GM21381 (cell line): ENCODE measurements around the gene TRIM33.
"Not testable (repeated sequence)": the region's sequence is repeated elsewhere in the genome, so short reads cannot be mapped to it uniquely, and the experiment has no call there.

Experiments
- ATAC-seq: cut with Tn5 transposase; IDR thresholded peaks from one replicate; pipeline ENCODE4 v1.9.1; 2021; ENCODE audit warnings: mild to moderate bottlenecking, moderate library complexity; ENCODE audit not compliant: unreplicated experiment

The TRIM33 gene

DNA sequence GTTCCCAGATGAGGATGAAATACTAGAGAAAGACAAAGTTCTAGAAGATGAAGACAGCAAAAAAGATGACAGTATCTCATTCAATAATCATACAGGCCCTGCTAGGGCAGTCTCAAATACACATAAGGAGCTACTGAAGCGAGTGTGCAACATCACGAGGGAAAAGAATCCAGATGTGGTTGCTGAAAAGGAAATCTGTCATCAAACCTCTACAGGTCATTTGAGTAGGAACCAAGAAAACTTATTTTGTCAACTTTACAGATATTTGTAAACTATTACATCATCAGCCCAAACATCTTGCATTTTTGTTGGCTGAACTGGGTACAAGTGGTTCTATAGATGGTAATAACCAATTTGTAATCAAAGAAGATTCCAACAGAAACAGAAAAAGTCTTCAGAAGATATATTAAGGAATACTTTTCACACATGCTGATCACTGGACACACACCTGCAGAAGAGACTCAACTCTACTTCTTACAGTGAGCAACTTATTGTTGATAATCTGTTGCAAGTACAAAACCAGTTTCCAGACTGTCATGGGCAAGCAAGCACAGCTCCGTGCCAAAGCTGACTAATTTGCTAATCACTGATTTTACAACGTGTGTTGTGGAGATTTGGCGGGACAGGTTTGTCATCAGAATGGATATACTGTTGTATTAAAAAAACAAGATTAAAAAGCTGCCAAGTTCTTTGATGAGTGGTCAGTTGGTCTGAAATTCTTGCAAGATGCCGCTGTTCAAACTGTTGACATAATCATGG, 42.1 kb downstream of the TRIM33 start:
- ATAC-seq, result no peak

DNA sequence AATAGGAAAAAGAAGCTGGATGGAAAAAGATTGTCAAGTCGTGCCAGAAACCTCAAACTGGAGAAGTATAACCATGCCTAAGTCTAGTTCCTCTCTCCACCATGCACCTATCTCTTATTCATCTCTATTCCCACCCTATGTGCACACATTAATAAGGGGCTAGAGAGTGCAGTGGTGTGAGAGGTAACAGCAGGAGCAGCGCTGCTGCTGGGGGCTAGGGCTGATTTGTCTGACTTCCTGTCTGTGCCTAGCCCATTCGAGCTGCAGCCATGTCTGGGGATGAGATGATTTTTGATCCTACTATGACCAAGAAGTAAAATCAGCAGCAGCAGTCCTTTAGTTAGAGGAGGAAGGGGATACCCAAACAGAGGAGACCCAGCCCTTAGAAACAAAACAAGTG, 43.0 kb downstream of the TRIM33 start:
- ATAC-seq, result no peak

DNA sequence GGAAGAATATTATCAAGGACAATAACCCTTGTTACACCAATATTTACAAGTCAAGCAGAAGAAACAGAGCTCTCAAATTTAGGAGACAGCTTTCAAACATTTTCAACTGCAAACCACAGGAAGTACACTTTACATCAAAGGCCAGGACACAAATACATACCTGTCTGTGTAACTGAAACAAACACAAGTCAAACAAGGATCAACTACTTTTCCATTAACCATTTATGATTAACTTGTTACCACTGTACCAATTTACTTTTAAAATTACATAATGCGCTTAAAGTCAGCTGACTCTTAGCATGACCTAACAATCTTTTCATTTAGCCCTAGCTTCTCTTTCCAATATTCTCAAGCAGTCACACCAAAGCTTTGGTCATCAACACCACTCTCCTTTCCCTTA, 43.5 kb downstream of the TRIM33 start:
- ATAC-seq, result peak; percentile 61

DNA sequence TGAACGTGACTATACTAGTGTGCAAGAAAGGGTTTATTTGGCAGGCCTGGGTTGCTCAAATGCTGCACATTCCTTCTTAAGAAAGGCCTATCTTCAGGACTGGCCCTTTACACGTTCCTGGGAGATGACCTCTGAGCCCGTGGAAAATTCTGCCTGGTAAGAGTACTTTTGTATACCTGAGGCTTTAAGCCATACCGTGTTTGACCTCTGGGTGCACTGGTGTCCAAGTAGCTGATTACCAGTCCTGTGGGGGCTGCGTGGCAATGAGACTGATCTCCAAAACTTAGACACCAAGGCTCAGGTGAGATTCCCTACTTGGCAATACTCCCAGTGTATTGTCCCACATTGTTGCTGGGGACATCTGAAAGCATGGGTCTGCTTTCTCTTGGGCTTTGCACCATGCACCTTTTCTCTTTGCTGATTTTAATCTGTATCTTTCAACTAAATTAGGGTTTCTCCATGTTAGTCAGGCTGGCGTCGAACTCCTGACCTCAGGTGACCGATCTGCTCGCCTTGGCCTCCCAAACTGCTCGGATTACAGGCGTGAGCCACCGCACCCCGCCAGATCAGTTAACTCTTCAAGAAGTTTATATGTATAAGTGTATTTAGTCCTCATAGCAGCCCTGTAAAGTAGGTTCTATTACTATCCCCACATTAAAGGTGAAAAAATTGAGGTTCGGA, 44.5 kb downstream of the TRIM33 start:
- no peak for ATAC-seq

- no peak for ATAC-seq
Measured at GRCh38 chr1:114462963-114463362, 48.0 kb downstream of the TRIM33 start.

DNA sequence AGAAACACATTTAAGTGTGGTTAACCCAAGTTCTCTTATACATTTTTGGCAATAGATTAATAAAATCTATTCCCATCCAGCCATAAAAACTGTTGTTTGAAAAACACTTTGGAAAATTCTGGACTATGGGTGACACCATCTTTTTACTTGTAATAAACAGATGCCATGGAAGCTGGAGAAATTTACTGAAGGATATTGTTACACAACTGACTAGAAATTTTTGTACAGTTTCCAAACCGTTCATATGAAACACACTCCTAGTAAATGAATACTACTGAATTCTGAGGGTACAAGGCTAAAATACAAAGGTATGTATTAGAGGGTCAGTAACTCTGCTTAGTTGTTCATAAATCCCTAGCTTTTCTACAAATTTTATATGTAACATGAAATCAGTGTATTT, 48.7 kb downstream of the TRIM33 start:
- ATAC-seq, result no peak

- ATAC-seq, result no peak
Measured at GRCh38 chr1:114458237-114458777, 52.7 kb downstream of the TRIM33 start.

DNA sequence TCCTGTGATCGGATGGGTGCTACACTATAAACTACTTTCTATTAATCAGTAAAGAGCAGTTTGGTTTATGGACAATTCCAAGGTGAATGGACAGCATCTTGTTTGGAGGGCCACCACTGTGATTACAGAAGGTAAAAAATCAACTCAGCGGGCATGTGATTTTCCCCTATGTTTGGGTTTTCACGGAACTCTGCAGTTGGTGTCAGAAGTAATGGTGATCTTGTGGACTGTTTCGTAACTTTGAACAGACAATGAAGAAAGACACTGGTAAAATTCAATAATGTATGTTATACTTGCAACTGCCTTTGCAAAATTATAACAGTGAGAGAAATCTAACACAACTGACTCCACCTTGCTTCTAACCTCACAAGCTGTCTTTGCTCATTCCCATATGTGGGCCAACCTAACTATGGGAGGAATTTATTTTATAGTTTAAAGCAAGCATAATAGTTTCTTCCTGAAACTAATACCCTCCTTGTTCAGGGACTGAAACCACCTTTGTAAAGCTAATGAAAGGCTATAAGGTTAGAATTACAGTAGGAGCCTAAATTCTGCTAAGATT, 53.2 kb downstream of the TRIM33 start:
- no peak for ATAC-seq

DNA sequence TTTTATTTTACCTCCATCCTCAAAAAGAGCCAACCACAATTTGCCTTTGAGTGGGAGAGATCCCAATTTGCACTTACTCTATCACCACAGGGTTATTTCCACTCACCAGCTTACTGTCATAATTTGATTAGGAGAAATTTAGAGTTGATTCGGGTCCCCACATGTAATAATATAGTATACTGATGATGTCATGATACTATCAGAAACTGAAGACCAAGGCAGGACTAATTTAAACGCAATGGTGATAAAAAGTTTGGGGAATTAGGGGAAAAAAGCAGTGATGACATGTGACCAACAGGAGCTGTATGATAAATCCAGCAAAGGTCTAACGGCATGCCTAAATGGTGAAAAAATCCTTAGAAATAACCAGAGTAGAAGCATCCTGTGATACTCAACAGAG, 54.4 kb downstream of the TRIM33 start:
- ATAC-seq, result no peak

GRCh38 chr1:114455102-114455785, 55.8 kb downstream of the TRIM33 start:
- ATAC-seq, result no peak

DNA sequence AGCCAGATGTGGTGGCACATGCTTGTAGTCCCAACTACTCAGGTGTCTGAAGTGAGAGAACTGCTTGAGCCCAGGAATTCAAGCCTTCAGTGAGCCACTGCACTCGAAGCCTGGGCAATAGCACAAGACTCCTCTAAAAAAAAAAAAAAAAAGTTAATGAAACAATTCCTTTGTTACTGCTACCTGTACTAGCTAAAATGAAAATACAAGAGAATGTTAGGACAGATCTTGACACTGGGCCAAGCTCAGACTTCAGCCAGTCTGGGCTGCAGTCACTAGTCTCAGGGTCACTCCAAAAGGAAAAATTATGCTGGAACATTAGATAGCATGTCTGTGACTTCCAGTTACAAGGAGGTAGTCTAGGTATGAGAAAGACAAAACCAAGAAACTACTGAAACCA, 56.5 kb downstream of the TRIM33 start:
- no peak for ATAC-seq

- no peak for ATAC-seq
Measured at GRCh38 chr1:114453361-114453784, 57.6 kb downstream of the TRIM33 start.

- ATAC-seq, result no peak
Measured at GRCh38 chr1:114448370-114449036, 62.5 kb downstream of the TRIM33 start.

GRCh38 chr1:114446198-114446597, 64.8 kb downstream of the TRIM33 start:
- ATAC-seq, result no peak

- ATAC-seq, result not testable (repeated sequence)
Measured at GRCh38 chr1:114443226-114443625, 67.8 kb downstream of the TRIM33 start.

GRCh38 chr1:114441332-114441731, 69.7 kb downstream of the TRIM33 start:
- no peak for ATAC-seq

GRCh38 chr1:114439369-114439768, 71.6 kb downstream of the TRIM33 start:
- no peak for ATAC-seq

- ATAC-seq, result no peak
Measured at GRCh38 chr1:114437812-114438211, 73.2 kb downstream of the TRIM33 start.

DNA sequence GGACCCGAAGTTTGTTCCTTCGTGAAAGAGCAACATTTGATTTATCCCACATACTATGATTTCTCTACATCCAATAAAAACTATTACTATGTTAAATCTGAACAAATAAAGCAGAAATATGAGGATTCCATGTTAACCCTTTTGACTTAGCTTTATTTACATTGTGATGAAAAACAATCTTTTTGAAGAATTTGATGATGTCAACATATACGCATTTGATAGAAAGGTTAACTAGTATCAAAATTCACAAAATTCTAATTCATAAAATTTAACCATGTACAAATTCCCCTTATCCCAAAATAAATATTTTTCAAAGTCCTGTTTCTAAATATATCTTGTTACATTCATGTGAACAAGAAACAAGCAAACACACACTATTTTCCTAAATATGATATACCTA, 74.2 kb downstream of the TRIM33 start:
- no peak for ATAC-seq

DNA sequence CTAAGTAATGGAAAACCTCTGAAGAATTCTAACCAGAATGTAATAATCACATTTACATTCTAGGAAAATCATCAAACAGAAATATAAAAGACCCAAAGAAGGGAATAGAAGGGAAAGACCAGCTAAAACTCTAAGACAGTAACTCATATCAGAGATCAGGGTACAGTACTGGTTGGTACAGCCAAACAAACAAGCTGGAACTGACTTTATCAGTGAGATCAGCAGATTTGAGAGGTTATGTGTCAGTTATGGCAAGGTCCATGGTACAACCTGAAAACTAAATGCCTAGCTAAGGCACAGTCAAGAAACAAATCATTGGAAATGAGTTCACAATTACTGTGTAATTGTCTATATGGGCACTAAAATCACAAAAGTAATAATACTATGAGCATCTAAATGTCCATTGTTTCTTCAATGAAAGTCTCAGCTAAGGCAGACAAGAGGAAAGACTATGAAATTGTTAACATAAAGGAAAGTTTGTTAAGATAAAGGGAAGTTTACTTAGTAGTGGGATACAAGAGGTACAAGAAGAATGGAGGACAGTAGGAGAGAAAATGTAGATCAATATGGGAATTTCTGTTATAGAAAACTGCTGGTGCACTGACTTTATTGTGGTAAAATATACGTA, 75.8 kb downstream of the TRIM33 start:
- ATAC-seq, result no peak
